ENCODE measurements around the gene GIT2.

Gene GIT2

GRCh38 chr12:109998904-109999648 is 2.9 kb upstream of the GIT2 start, which contains the start of gene ANKRD13A:
TSS of gene ANKRD13A (plus strand) at chr12:109999430. CDS start at chr12:109999689, 259 bp downstream.
- H3K27ac ChIP-seq: peak within 1 kb of the TSS; percentile 14; the same call in 1 of the 2 replicates
- TF ChIP-seq, protein P1, sequence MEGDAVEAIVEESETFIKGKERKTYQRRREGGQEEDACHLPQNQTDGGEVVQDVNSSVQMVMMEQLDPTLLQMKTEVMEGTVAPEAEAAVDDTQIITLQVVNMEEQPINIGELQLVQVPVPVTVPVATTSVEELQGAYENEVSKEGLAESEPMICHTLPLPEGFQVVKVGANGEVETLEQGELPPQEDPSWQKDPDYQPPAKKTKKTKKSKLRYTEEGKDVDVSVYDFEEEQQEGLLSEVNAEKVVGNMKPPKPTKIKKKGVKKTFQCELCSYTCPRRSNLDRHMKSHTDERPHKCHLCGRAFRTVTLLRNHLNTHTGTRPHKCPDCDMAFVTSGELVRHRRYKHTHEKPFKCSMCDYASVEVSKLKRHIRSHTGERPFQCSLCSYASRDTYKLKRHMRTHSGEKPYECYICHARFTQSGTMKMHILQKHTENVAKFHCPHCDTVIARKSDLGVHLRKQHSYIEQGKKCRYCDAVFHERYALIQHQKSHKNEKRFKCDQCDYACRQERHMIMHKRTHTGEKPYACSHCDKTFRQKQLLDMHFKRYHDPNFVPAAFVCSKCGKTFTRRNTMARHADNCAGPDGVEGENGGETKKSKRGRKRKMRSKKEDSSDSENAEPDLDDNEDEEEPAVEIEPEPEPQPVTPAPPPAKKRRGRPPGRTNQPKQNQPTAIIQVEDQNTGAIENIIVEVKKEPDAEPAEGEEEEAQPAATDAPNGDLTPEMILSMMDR (conservative IDR thresholded peaks at IDR 0.05; ENCODE audit: low read depth, low read length): no peak
- H3K79me2 ChIP-seq (ENCODE audit: insufficient read depth, low read depth): peaks cover 14% of the 10 kb centered on the region; the same call in 1 of the 2 replicates
- no peaks in the 10 kb centered on the region for H4K20me1 ChIP-seq (ENCODE audit: insufficient read depth)
- H2AFZ ChIP-seq (ENCODE audit: low read depth): peak within 1 kb of the TSS; percentile 66; the same call in 1 of the 2 replicates
- H3K9ac ChIP-seq: peak within 1 kb of the TSS; percentile 70; the same call in 1 of the 2 replicates
- peaks cover 3% of the 10 kb centered on the region for H3K4me1 ChIP-seq (ENCODE audit: low read depth, poor library complexity, severe bottlenecking)
- H3K4me3 ChIP-seq (IDR thresholded peaks at IDR 0.05; ENCODE audit: insufficient read depth, low read depth, low read length): no peak within 1 kb of the TSS
- no peaks in the 10 kb centered on the region for H3K27me3 ChIP-seq (ENCODE audit: insufficient read depth, low read depth)
- no peaks in the 10 kb centered on the region for H3K36me3 ChIP-seq (ENCODE audit: insufficient read depth)
- H3K4me2 ChIP-seq: peak within 1 kb of the TSS; percentile 53

DNA sequence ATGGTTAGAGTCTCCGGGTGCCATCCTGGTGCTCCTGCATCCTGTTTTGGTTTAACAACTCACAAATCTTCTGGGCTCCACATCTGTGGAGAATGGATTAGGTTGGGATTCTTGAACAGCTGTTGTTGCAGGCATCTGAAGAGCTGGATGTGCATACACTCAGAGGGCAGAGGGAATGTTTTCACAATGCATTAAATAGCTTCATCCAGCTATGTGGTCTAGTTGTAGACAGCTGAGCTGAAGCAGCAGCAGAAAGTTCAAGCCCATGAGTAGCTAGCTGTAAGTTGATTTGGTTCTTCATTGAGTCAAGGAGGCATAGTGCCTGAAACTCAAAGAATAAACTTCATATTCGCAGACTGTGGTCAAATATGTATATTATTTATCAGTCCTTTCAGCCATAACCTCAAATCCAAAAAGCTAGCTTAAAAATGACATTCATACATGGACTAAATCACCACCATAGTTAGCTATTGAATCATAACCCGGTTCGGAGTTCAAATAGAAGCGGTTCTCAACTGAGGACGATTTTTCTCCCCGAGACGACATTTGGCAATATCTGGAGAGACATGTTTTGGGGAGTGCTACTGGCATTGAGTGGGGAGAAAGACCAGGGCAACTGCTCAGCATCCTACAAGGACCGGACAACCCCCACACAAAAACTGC is 2.2 kb upstream of the GIT2 start:
- peak overlapping the region; percentile 53 for H3K4me2 ChIP-seq
- no peaks in the 10 kb centered on the region for H3K27me3 ChIP-seq (ENCODE audit: insufficient read depth, low read depth)
- H3K9ac ChIP-seq: peak overlapping the region; percentile 70; the same call in 1 of the 2 replicates
- H3K27ac ChIP-seq: no peak overlapping the region; the same call in 1 of the 2 replicates
- H2AFZ ChIP-seq (ENCODE audit: low read depth): peak overlapping the region; percentile 66; the same call in 1 of the 2 replicates
- no peaks in the 10 kb centered on the region for H3K36me3 ChIP-seq (ENCODE audit: insufficient read depth)
- TF ChIP-seq, protein P1 (conservative IDR thresholded peaks at IDR 0.05; ENCODE audit: low read depth, low read length): no peak
- H4K20me1 ChIP-seq (ENCODE audit: insufficient read depth): no peaks in the 10 kb centered on the region
- no peak overlapping the region for H3K4me3 ChIP-seq (IDR thresholded peaks at IDR 0.05; ENCODE audit: insufficient read depth, low read depth, low read length)
- peaks cover 3% of the 10 kb centered on the region for H3K4me1 ChIP-seq (ENCODE audit: low read depth, poor library complexity, severe bottlenecking)
- H3K79me2 ChIP-seq (ENCODE audit: insufficient read depth, low read depth): peaks cover 17% of the 10 kb centered on the region; the same call in 1 of the 2 replicates

DNA sequence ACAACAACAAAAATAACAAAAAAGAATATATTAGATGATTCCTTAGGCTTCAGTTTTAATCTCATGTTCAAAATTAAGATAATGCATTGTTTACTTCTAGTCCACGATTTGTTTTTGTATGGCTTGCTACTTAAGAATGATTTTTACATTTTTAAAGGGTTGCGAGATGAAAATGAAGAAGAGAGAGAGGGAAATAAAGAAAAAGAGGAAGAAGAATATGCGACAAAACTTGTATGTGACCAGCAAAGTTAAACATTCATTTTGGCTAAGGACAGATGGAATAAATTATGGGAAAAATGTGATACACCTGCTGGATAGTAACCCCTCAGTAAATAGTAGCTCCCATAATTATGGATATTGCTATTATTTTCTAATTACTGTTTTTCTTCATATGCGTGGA is 1.2 kb upstream of the GIT2 start:
- H3K4me2 ChIP-seq: no peak overlapping the region
- H3K79me2 ChIP-seq (ENCODE audit: insufficient read depth, low read depth): peaks cover 22% of the 10 kb centered on the region; the same call in 1 of the 2 replicates
- no peaks in the 10 kb centered on the region for H3K27me3 ChIP-seq (ENCODE audit: insufficient read depth, low read depth)
- H3K4me3 ChIP-seq (IDR thresholded peaks at IDR 0.05; ENCODE audit: insufficient read depth, low read depth, low read length): no peak overlapping the region
- no peak overlapping the region for H2AFZ ChIP-seq (ENCODE audit: low read depth)
- H3K27ac ChIP-seq: no peak overlapping the region
- TF ChIP-seq, protein P1 (conservative IDR thresholded peaks at IDR 0.05; ENCODE audit: low read depth, low read length): no peak
- no peak overlapping the region for H3K9ac ChIP-seq
- H3K36me3 ChIP-seq (ENCODE audit: insufficient read depth): no peaks in the 10 kb centered on the region
- H3K4me1 ChIP-seq (ENCODE audit: low read depth, poor library complexity, severe bottlenecking): peaks cover 3% of the 10 kb centered on the region
- no peaks in the 10 kb centered on the region for H4K20me1 ChIP-seq (ENCODE audit: insufficient read depth)

- H3K4me3 ChIP-seq (IDR thresholded peaks at IDR 0.05; ENCODE audit: insufficient read depth, low read depth, low read length): no peak overlapping the region
- H3K9ac ChIP-seq: peak overlapping the region; percentile 51; the same call in 1 of the 2 replicates
- H3K4me2 ChIP-seq: peak overlapping the region; percentile 69; the same call in 1 of the 2 replicates
- H3K27me3 ChIP-seq (ENCODE audit: insufficient read depth, low read depth): no peaks in the 10 kb centered on the region
- TF ChIP-seq, protein P1 (conservative IDR thresholded peaks at IDR 0.05; ENCODE audit: low read depth, low read length): no peak
- H3K27ac ChIP-seq: no peak overlapping the region
- peak overlapping the region; percentile 98 for H2AFZ ChIP-seq (ENCODE audit: low read depth)
- H3K79me2 ChIP-seq (ENCODE audit: insufficient read depth, low read depth): peaks cover 22% of the 10 kb centered on the region; the same call in 1 of the 2 replicates
- H3K36me3 ChIP-seq (ENCODE audit: insufficient read depth): no peaks in the 10 kb centered on the region
- no peaks in the 10 kb centered on the region for H4K20me1 ChIP-seq (ENCODE audit: insufficient read depth)
- peaks cover 3% of the 10 kb centered on the region for H3K4me1 ChIP-seq (ENCODE audit: low read depth, poor library complexity, severe bottlenecking)
These were observed 300 bp upstream of the GIT2 start for GRCh38 chr12:109996483-109996853.
